Stimulated activated effector memory CD8-positive, alpha-beta T cell treated with anti-CD3 and anti-CD28 coated beads, Interleukin-12 subunit alpha, Interleukin-12 subunit beta, amount 100 ng/mL, for 72 hours (primary cell): Measurements from ENCODE around the gene SLC25A20.

Experiments
- ATAC-seq: fragments of 150-1000 bp; cut with Tn5 transposase; 2 replicates; pipeline ENCODE4 v1.10.0; 2021
- DNase-seq, 2 donors: peaks; one replicate each; pipeline ENCODE4 v3.0.0; 2021 to 2022; ENCODE audit warnings: low spot score in 2 of 2
- H3K27ac Mint-ChIP-seq: one replicate; pipeline ENCODE4 v1.8.0; 2022; ENCODE audit warnings: mild to moderate bottlenecking, mixed read lengths
- H3K36me3 Mint-ChIP-seq: one replicate; pipeline ENCODE4 v1.8.0; 2022; ENCODE audit warnings: mild to moderate bottlenecking, mixed read lengths
- H3K4me1 Mint-ChIP-seq: one replicate; pipeline ENCODE4 v1.8.0; 2022; ENCODE audit warnings: mixed read lengths
- H3K4me3 Mint-ChIP-seq: one replicate; pipeline ENCODE4 v1.8.0; 2022; ENCODE audit warnings: mild to moderate bottlenecking, mixed read lengths
- H3K9me3 Mint-ChIP-seq: one replicate; pipeline ENCODE4 v1.8.0; 2022; ENCODE audit warnings: mixed read lengths

The SLC25A20 gene

GRCh38 chr3:48877671-48878070 is 21.0 kb downstream of the SLC25A20 start:
- no peak for ATAC-seq
- no peak for DNase-seq
- H3K9me3 Mint-ChIP-seq: no peaks in the 10 kb centered on the region
- H3K4me3 Mint-ChIP-seq: no peak overlapping the region
- H3K27ac Mint-ChIP-seq: no peak overlapping the region
- H3K4me1 Mint-ChIP-seq: peaks cover 8% of the 10 kb centered on the region
- peaks cover 64% of the 10 kb centered on the region for H3K36me3 Mint-ChIP-seq

GRCh38 chr3:48863122-48863521 is 35.6 kb downstream of the SLC25A20 start:
- no peak for ATAC-seq
- H3K9me3 Mint-ChIP-seq: no peaks in the 10 kb centered on the region
- no peak overlapping the region for H3K4me3 Mint-ChIP-seq
- no peaks in the 10 kb centered on the region for H3K4me1 Mint-ChIP-seq
- H3K27ac Mint-ChIP-seq: peak overlapping the region; percentile 65
- no peak for DNase-seq
- H3K36me3 Mint-ChIP-seq: peaks cover 80% of the 10 kb centered on the region

DNA sequence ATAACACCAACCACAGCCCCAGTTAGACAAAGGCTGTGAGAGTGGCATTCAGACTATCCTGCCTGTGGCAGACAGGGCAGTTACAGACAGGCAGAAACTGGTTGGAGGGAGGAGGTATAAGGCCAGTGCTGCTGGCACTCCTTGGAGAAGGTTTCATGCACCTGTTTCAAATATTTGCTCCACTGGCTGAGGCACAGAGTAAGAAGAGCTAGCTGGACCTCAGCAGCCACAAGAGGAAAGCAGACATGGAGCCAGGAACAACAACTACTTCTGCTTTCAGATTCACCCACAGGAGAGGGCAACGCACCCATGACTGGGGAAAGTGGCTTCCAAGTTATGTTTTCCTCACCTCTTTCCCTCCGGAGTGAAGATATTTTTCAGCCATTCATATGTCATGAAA is 39.5 kb downstream of the SLC25A20 start:
- Mint-ChIP-seq H3K4me1 (no peaks in the 10 kb centered on the region), H3K36me3 (peaks cover 69% of the 10 kb centered on the region), H3K27ac (peak overlapping the region; percentile 86), H3K9me3 (no peaks in the 10 kb centered on the region), H3K4me3 (no peak overlapping the region)
- ATAC-seq: no peak
- no peak for DNase-seq

DNA sequence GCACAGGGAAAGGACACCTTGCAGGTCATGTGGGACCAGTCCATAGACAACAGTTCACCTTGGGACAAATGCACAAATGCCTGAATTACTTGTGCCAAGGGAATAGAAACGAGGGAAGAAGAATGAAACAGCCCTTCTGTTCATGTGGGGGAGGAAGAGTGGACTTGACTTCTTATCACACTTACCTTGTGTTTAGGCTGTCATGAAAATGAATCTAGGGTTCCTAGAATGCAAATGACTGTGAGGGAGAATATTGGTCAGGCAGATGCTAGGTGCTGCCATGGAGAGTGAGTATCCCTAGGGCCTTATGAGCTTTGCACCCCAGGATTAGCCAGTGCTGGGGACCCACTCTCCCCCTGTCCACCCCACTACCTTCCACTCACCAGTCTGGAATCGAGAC is 40.0 kb downstream of the SLC25A20 start:
- H3K4me1 Mint-ChIP-seq: no peaks in the 10 kb centered on the region
- H3K4me3 Mint-ChIP-seq: no peak overlapping the region
- H3K36me3 Mint-ChIP-seq: peaks cover 64% of the 10 kb centered on the region
- DNase-seq: no peak
- H3K27ac Mint-ChIP-seq: peak overlapping the region; percentile 86
- ATAC-seq: no peak
- H3K9me3 Mint-ChIP-seq: no peaks in the 10 kb centered on the region

- no peak for DNase-seq
- Mint-ChIP-seq H3K4me1 (no peaks in the 10 kb centered on the region), H3K9me3 (no peaks in the 10 kb centered on the region), H3K36me3 (peaks cover 61% of the 10 kb centered on the region), H3K4me3 (no peak overlapping the region), H3K27ac (peak overlapping the region; percentile 86)
- ATAC-seq: no peak
These were observed 41.0 kb downstream of the SLC25A20 start for GRCh38 chr3:48857641-48858040.

DNA sequence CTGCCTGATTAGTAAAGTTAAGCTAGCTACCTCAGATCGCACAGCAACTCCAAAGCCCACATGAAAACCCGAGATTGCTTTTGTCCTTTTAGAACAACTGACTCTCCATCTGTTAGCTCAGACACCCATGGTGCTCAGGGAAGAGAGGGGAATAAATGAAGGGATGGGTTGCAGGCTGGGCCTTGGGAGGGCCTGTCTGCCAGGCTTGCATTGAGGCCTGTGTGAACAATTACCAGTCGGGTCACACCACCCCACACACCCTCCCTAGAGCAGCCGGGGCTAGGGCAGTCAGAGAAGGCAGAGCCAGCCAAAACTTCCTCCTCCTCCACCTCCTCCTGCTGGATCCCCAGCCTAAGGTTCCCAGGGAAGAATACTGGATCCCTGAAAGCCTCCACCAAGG is 42.2 kb downstream of the SLC25A20 start:
- no peak for DNase-seq
- H3K4me3 Mint-ChIP-seq: no peak overlapping the region
- no peaks in the 10 kb centered on the region for H3K9me3 Mint-ChIP-seq
- H3K4me1 Mint-ChIP-seq: no peaks in the 10 kb centered on the region
- no peak for ATAC-seq
- peaks cover 51% of the 10 kb centered on the region for H3K36me3 Mint-ChIP-seq
- H3K27ac Mint-ChIP-seq: peak overlapping the region; percentile 43

- Mint-ChIP-seq H3K4me1 (no peaks in the 10 kb centered on the region), H3K27ac (peak overlapping the region; percentile 43), H3K4me3 (no peak overlapping the region), H3K9me3 (no peaks in the 10 kb centered on the region), H3K36me3 (peaks cover 48% of the 10 kb centered on the region)
- DNase-seq (no peak), ATAC-seq (no peak)
These were observed 42.8 kb downstream of the SLC25A20 start for GRCh38 chr3:48855681-48856447.

GRCh38 chr3:48852151-48852550 is 46.5 kb downstream of the SLC25A20 start:
- H3K27ac Mint-ChIP-seq: no peak overlapping the region
- no peaks in the 10 kb centered on the region for H3K9me3 Mint-ChIP-seq
- DNase-seq (no peak), ATAC-seq (no peak)
- peaks cover 9% of the 10 kb centered on the region for H3K4me1 Mint-ChIP-seq
- peaks cover 17% of the 10 kb centered on the region for H3K36me3 Mint-ChIP-seq
- no peak overlapping the region for H3K4me3 Mint-ChIP-seq

DNA sequence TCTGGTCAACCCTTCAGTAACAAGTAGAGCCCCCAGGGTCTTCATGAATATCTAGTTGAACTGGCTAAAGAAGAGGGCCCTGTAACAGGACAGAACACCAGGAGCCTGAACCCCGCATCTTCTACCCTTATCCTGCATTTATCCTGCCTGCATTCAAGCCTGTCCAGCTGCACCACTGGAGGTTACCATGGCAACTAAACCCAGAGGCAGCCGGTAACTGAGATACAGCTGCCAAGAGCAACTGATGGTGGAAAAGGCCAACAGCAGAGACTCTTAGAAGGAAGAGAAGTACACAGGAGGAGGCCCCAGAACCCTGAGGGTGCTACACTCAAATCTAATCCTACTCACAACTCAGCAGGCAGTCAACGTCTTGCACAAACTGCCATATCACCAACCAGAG is 47.3 kb downstream of the SLC25A20 start:
- Mint-ChIP-seq H3K36me3 (peaks cover 9% of the 10 kb centered on the region), H3K4me1 (peaks cover 9% of the 10 kb centered on the region), H3K9me3 (no peaks in the 10 kb centered on the region), H3K27ac (no peak overlapping the region), H3K4me3 (no peak overlapping the region)
- ATAC-seq: no peak
- DNase-seq: no peak

GRCh38 chr3:48848816-48849515 is 49.7 kb downstream of the SLC25A20 start:
- H3K4me3 Mint-ChIP-seq: peak overlapping the region; percentile 88

DNA sequence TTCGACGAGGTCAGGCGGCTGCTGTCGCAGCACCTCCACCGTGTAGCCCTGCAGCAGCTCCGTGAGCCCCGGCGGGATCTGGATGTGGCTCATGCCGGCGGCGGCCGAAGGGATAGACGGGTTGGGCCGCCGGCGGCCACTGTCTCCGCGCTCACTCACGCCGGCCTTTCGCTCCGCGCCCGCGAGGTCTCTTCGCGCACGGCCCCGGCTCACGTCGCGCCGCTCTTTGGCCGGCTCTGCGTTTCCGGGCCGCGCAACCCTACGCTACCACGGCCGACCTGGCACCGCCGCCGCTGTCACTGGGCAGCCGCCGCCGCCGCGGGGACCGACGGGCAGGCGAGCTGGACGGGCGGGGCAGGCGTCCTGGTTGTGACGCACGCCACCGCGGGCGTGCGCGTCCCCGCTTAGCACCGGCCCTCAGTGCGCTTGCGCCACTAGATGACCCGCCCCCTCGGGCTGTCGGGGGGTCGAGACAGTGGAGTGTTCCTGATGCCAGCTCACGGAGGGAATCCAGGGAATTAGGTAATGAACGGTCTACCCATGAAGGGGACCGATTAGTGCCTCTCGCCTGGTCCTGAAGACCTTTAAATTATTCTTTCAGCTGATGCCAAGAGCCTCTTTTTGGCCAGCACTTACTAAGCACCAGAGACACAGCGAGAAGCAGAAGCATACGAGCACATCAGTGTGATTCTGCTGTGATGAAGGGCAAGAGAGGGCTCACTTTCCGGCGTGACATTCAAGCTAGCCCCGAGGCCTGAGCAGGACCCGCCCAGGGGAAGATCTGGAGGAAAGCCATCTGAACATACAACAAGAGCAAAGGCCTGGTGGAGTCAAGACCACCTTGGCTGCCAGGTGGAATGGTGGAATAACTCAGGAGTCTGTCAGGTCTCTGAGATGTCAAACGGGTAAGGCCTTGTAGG is 50.9 kb downstream of the SLC25A20 start, which contains the start of gene PRKAR2A:
PRKAR2A (minus strand) TSS at position 371 of the 920 bp plus-strand sequence; CDS start at position 93, 278 bp downstream.
- H3K4me3 Mint-ChIP-seq: peak within 1 kb of the TSS; percentile 88
- peaks cover 9% of the 10 kb centered on the region for H3K4me1 Mint-ChIP-seq
- ATAC-seq (peak; percentile 93), DNase-seq (peak; percentile 80 to 93)
- peak within 1 kb of the TSS; percentile 98 for H3K27ac Mint-ChIP-seq
- H3K9me3 Mint-ChIP-seq: no peaks in the 10 kb centered on the region
- H3K36me3 Mint-ChIP-seq: no peaks in the 10 kb centered on the region

More at GRCh38 chr3:48848816-48849515, 49.7 kb downstream of the SLC25A20 start:
- no peaks in the 10 kb centered on the region for H3K9me3 Mint-ChIP-seq
- no peaks in the 10 kb centered on the region for H3K36me3 Mint-ChIP-seq
- DNase-seq (no peak), ATAC-seq (no peak)
- H3K27ac Mint-ChIP-seq: peak overlapping the region; percentile 98
- H3K4me1 Mint-ChIP-seq: peaks cover 9% of the 10 kb centered on the region

DNA sequence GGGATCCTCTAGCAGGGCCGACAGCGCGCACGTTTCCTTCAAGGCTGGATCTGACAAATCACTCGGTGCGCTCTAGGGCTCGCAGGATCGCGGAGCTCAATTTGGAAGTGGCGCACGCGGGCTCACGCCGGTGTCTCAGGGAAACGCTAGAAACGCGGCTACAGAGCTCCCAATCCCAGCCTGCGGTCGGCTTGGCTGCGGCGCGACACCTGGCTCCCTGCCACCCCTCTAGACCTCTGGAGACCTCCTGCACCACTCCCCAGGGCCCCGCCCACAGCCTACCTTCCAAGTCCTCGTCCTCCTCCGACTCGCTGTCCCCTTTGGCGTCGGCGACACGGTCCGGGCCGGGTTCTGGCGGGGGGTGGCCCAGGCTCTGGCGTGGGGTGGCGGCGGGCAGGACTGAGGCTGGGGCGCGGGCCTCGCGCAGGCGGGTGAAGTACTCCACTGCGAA is 51.6 kb downstream of the SLC25A20 start:
- ATAC-seq (peak; percentile 72), DNase-seq (no peak)
- H3K27ac Mint-ChIP-seq: peak overlapping the region; percentile 98
- H3K4me1 Mint-ChIP-seq: peaks cover 9% of the 10 kb centered on the region
- H3K4me3 Mint-ChIP-seq: peak overlapping the region; percentile 88
- no peaks in the 10 kb centered on the region for H3K36me3 Mint-ChIP-seq
- no peaks in the 10 kb centered on the region for H3K9me3 Mint-ChIP-seq

DNA sequence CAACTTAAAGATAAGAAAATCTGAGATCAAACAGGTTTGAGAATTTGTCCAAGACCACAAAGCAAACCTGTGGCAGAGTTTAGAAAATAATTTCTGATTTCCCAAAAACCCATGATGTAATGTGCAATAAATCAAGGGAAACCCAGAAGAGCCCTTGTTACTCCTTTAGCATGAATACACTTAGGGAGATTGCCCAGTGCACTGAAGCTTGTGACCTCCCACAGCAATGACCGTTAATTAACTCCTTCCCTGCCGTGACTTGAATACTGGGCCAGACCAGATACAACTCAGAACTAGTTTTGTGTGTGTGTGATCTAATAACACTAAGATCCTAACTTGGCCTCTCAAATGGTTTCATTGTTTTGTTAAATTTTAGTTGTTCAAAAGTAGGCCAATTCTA is 53.5 kb downstream of the SLC25A20 start:
- Mint-ChIP-seq H3K4me3 (peak overlapping the region; percentile 88), H3K36me3 (no peaks in the 10 kb centered on the region), H3K4me1 (peaks cover 9% of the 10 kb centered on the region), H3K9me3 (no peaks in the 10 kb centered on the region), H3K27ac (peak overlapping the region; percentile 43)
- DNase-seq (no peak), ATAC-seq (no peak)

GRCh38 chr3:48837163-48837562 is 61.5 kb downstream of the SLC25A20 start:
- no peak overlapping the region for H3K4me3 Mint-ChIP-seq
- H3K36me3 Mint-ChIP-seq: peaks cover 14% of the 10 kb centered on the region
- DNase-seq: no peak
- no peaks in the 10 kb centered on the region for H3K9me3 Mint-ChIP-seq
- H3K4me1 Mint-ChIP-seq: peaks cover 13% of the 10 kb centered on the region
- ATAC-seq: peak; percentile 57
- no peak overlapping the region for H3K27ac Mint-ChIP-seq
